HG02623 (cell line): Measurements from ENCODE around the gene TMEM255B.
"Not testable (repeated sequence)": the region's sequence is repeated elsewhere in the genome, so short reads cannot be mapped to it uniquely, and the experiment has no call there.

ENCODE experiments used
- ATAC-seq: cut with Tn5 transposase; IDR thresholded peaks from one replicate; pipeline ENCODE4 v1.9.1; 2021; ENCODE audit warnings: moderate library complexity; ENCODE audit not compliant: unreplicated experiment

TMEM255B gene

GRCh38 chr13:113734099-113734825 lies 24.8 kb upstream of the TMEM255B start:
- no peak for ATAC-seq

GRCh38 chr13:113734826-113735125 lies 24.2 kb upstream of the TMEM255B start:
- no peak for ATAC-seq

GRCh38 chr13:113735194-113735593 lies 23.8 kb upstream of the TMEM255B start:
- ATAC-seq, result no peak

DNA sequence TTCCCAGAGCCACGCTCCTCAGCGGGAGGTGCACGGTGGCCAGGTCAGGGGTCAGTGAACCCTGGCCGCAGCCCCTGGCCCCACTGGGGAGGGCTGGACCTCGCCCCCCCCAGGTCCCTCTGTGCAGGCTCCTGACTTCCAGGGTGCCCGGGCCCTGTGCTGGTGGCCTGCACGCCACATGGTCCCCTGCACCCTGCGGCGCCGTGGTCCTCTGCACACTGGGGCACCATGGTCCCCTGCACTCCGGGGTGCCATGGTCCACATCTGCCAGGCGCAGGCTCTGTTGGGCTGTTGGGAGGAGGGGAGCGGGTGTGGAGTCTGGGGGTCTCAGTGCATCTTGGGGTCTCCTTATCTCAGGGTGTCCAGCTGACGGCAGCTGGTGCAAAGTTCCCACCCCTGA lies 23.3 kb upstream of the TMEM255B start:
- no peak for ATAC-seq

- no peak for ATAC-seq
These were observed 22.7 kb upstream of the TMEM255B start for GRCh38 chr13:113736258-113736731.

- ATAC-seq, result no peak
These were observed 21.2 kb upstream of the TMEM255B start for GRCh38 chr13:113737803-113738202.

- no peak for ATAC-seq
These were observed 19.3 kb upstream of the TMEM255B start for GRCh38 chr13:113739527-113740285.

- ATAC-seq, result no peak
These were observed 18.8 kb upstream of the TMEM255B start for GRCh38 chr13:113740286-113740556.

- ATAC-seq, result no peak
These were observed 18.4 kb upstream of the TMEM255B start for GRCh38 chr13:113740661-113741060.

DNA sequence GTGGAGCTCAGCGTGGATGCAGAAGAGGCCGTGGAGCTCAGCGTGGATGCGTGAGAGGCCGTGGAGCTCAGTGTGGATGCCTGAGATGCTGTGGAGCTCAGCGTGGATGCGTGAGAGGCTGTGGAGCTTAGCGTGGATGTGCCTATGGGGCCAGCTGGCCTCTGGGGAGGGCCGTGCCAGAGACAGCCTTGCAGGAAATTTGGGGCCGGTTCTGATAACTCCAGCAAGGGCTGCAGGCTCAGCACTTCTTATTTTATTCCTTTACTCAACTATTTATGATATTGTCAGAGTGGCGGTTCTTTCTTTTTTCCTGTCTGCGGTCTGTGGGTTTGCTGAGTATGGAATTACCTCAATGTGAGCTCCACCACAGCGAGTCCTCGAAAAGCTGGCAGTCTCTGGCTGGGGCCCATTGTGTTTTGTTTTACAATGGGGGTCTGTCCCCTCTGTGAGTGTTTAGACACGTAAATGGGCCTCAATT lies 17.8 kb upstream of the TMEM255B start:
- ATAC-seq, result no peak

DNA sequence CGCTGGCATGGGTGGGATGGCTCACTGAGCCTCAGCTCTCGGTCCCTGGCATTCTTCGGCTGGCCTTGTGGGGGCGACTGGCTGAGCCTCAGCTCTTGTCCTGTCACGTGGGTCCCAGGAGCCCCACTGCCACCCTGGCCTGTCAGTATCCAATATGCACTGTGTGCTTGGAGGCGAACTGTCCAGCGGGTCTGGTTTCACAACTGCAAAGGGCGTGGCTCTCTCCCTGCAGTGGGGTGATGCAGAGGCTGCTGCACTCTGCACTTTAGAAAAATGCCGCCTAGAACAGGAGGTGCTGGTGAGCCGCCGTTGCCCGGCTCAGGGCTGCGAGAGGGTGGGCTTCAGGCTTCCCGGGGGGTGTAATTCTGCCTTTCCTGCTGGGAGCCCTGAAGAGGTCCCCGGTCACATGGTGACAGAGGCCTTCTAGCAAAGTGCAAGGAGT lies 17.0 kb upstream of the TMEM255B start:
- ATAC-seq, result no peak

DNA sequence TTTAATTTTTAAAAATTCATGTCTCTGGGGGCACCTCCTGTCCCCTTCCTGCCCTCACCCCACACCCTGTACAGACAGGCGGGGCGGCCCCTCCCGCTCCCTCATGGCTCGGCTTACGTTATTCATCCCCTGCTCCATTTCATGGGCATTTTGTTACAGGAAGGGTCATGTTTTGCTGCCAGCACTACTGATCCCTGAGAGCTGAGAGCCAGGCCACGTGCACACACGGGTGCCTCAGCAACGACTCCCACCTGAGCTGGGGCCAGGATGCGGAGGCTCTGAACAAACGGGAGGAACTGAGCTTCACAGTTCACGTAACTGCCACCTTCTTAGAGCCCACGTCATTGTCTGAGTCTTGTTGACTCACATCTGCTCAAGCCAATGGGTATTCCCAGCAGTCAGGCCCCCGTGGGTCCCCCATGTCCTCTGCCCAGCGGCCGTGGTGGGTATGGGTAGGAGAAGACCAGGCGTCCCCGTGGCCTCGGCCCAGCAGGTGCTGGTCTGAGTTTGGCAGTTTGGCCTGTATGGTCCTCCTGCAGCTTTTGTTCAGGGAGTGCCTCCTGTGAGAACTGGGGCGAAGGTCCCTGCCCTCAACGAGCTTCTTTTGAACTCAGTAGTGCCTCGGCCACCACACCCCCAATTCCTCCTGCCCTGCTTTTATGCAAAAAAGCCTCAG lies 16.4 kb upstream of the TMEM255B start:
- ATAC-seq, result no peak

- no peak for ATAC-seq
These were observed 15.4 kb upstream of the TMEM255B start for GRCh38 chr13:113743366-113744195.

DNA sequence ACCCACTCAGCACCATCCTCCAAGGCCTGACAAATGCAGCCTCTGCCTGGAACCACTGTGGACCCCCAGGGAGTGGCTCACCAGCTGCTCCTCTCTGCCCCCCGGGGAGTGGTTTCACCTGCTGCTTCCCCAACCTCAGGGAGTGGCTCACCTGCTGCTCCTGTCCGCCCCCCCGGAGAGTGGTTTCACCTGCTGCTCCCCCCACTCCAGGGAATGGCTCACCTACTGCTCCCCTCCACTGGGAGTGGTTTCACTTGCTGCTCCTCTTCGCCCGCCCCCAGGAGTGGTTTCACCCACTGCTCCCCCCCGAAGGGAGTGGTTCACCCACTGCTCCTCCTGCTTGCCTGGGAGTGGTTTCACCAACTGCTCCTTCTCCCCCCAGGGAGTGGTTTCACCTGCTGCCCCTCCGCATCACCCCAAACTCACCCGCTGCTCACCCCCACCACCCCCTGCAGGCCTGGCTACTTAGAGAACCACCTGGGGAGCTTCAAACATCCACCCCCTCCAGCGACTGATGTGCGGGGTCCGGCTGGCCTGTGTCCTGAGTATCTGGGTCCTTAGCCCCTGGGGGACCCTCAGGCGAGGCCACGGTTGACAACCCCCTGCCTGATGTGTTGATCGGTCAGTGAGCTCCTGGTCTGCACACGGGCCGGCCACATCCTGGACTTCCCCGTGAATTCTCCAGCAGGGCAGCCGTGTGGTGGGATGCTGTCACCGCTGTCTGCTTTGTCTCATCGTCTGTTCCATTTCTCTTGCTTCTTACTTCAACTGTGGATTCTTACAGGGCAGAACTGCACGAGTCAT lies 14.6 kb upstream of the TMEM255B start:
- ATAC-seq, result no peak

DNA sequence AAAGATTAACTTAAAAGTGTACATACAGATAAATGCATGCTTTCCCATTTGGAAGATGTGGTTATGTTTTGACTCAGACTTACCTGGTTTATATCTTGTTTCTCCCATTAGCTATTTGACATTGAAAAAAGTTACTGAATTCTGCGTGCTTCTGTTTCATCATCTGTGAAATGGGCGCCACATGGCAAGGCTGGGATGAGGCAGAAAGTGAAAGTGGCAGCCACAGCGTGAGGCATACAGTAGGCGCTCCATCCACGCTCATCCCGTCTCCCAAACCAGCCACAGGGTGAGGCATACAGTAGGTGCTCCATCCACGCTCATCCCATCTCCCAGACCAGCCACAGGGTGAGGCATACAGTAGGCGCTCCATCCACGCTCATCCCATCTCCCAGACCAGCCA lies 14.0 kb upstream of the TMEM255B start:
- no peak for ATAC-seq

DNA sequence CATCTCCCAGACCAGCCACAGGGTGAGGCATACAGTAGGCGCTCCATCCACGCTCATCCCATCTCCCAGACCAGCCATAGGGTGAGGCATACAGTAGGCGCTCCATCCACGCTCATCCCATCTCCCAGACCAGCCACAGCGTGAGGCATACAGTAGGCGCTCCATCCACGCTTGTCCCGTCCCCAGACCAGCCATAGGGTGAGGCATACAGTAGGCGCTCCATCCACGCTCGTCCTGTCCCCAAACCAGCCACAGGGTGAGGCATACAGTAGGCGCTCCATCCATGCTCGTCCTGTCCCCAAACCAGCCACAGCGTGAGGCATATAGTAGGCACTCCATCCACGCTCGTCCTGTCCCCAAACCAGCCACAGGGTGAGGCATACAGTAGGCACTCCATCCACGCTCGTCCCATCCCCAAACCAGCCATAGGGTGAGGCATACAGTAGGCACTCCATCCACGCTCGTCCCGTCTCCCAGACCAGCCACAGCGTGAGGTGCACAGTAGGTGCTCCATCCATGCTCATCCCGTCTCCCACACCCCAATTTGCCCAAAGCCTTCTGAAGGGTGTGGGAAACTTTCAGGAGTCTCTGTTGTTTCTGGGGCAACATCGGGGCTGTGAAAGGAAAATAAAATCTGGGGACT lies 13.4 kb upstream of the TMEM255B start:
- ATAC-seq, result not testable (repeated sequence)

GRCh38 chr13:113746143-113746525 lies 12.9 kb upstream of the TMEM255B start:
- no peak for ATAC-seq

DNA sequence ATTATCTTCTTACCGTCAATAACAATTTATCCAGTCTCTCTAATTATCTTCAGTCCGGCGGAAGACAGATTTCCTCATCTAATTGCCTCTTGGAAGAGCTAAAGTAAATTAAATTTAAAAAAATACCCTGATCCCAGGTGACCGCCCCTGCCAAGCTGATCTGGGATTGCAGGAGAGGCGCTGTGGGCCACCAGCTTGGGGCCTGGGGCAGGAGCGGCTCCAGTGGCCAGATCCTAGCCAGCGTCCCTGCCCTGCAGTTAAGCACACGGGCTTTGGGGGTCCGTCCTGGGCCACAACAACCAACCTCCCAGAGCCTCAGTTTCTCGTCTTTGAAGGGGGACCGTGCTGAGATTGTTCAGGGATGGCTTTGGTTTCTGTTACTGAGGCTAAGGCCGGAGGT lies 12.4 kb upstream of the TMEM255B start:
- no peak for ATAC-seq

GRCh38 chr13:113747291-113747833 lies 11.7 kb upstream of the TMEM255B start:
- no peak for ATAC-seq
